Loucy (cell line): ENCODE measurements around the gene CYP27A1.

ENCODE experiments used
- H2AFZ ChIP-seq: fragments of 200-600 bp; sonication (generic); 2 replicates; pipeline ENCODE4 v1.6.0; 2016; ENCODE audit warnings: antibody characterized with exemption, mild to moderate bottlenecking, low read length, moderate library complexity
- H3F3A ChIP-seq: fragments of 200-600 bp; 2 replicates; pipeline ENCODE4 v1.6.0; 2016; ENCODE audit warnings: antibody characterized with exemption, low read depth, mild to moderate bottlenecking
- H3K27me3 ChIP-seq: fragments of 200-600 bp; sonication (generic); 2 replicates; pipeline ENCODE4 v1.6.1; 2014; ENCODE audit warnings: low read length, mild to moderate bottlenecking; ENCODE audit not compliant: insufficient read depth, poor library complexity, severe bottlenecking
- H3K36me3 ChIP-seq: fragments of 200-600 bp; sonication (generic); 2 replicates; pipeline ENCODE4 v1.6.1; 2016; ENCODE audit warnings: low read length; ENCODE audit not compliant: insufficient read depth
- H3K4me1 ChIP-seq: fragments of 200-600 bp; sonication (generic); 2 replicates; pipeline ENCODE4 v1.5.1; 2014; ENCODE audit warnings: low read length, mild to moderate bottlenecking; ENCODE audit not compliant: insufficient read depth, poor library complexity, severe bottlenecking
- H3K4me2 ChIP-seq: fragments of 200-600 bp; sonication (generic); 2 replicates; pipeline ENCODE4 v1.6.0; 2014; ENCODE audit warnings: antibody characterized with exemption, low read length, low read depth, mild to moderate bottlenecking; ENCODE audit not compliant: poor library complexity, severe bottlenecking
- H3K4me3 ChIP-seq: fragments of 200-600 bp; sonication (generic); 2 replicates; pipeline ENCODE4 v1.5.1; 2014; ENCODE audit warnings: low read length, mild to moderate bottlenecking, mixed read lengths; ENCODE audit not compliant: poor library complexity, severe bottlenecking
- H3K79me2 ChIP-seq: fragments of 200-600 bp; sonication (generic); 2 replicates; pipeline ENCODE4 v1.6.1; 2014; ENCODE audit warnings: low read length; ENCODE audit not compliant: insufficient read depth
- H3K9ac ChIP-seq: fragments of 200-600 bp; sonication (generic); 2 replicates; pipeline ENCODE4 v1.6.0; 2014; ENCODE audit warnings: mild to moderate bottlenecking, low read depth, low read length, moderate library complexity; ENCODE audit not compliant: poor library complexity, severe bottlenecking
- H3K9me2 ChIP-seq: fragments of 200-600 bp; sonication (generic); replicated peaks from 2 replicates; pipeline ENCODE4 v1.6.1; 2016; ENCODE audit warnings: low read depth, low read length, mixed read lengths
- H3K9me3 ChIP-seq: fragments of 200-600 bp; sonication (generic); 2 replicates; pipeline ENCODE4 v1.6.1; 2014; ENCODE audit warnings: mild to moderate bottlenecking, antibody characterized with exemption, low read length, low read depth; ENCODE audit not compliant: insufficient read depth
- H4K20me1 ChIP-seq: fragments of 200-600 bp; sonication (generic); 2 replicates; pipeline ENCODE4 v1.6.0; 2014; ENCODE audit warnings: antibody characterized with exemption, low read length, mild to moderate bottlenecking; ENCODE audit not compliant: insufficient read depth, poor library complexity, severe bottlenecking
- CTCF ChIP-seq: fragments of 200-600 bp; sonication (generic); conservative IDR thresholded peaks from 2 replicates; pipeline ENCODE4 v1.5.1; 2014; ENCODE audit warnings: mild to moderate bottlenecking, antibody characterized with exemption, low read length
- EZH2phosphoT487 ChIP-seq: fragments of 200-600 bp; IDR thresholded peaks from 2 replicates; pipeline ENCODE4 v1.6.1; 2018; ENCODE audit warnings: antibody characterized with exemption, mild to moderate bottlenecking, moderate library complexity, borderline replicate concordance

Gene CYP27A1

GRCh38 chr2:218857371-218858137 is 75.6 kb downstream of the CYP27A1 start:
- peaks cover 6% of the 10 kb centered on the region for H3K27me3 ChIP-seq
- H3F3A ChIP-seq: no peaks in the 10 kb centered on the region
- H3K9me2 ChIP-seq: no peaks in the 10 kb centered on the region
- H4K20me1 ChIP-seq: no peaks in the 10 kb centered on the region
- TF ChIP-seq CTCF (no peak), EZH2phosphoT487 (no peak)
- no peaks in the 10 kb centered on the region for H3K36me3 ChIP-seq
- peaks cover 11% of the 10 kb centered on the region for H3K4me1 ChIP-seq
- no peaks in the 10 kb centered on the region for H3K79me2 ChIP-seq
- H2AFZ ChIP-seq: no peak overlapping the region
- H3K4me3 ChIP-seq: no peak overlapping the region
- no peak overlapping the region for H3K9ac ChIP-seq
- H3K4me2 ChIP-seq: no peak overlapping the region
- H3K9me3 ChIP-seq: no peaks in the 10 kb centered on the region

- no peak overlapping the region for H3K9ac ChIP-seq
- H3F3A ChIP-seq: no peaks in the 10 kb centered on the region
- H3K27me3 ChIP-seq: peaks cover 6% of the 10 kb centered on the region
- H3K9me2 ChIP-seq: no peaks in the 10 kb centered on the region
- H2AFZ ChIP-seq: no peak overlapping the region
- no peaks in the 10 kb centered on the region for H3K36me3 ChIP-seq
- H3K4me3 ChIP-seq: no peak overlapping the region
- no peak overlapping the region for H3K4me2 ChIP-seq
- H3K79me2 ChIP-seq: no peaks in the 10 kb centered on the region
- TF ChIP-seq EZH2phosphoT487 (no peak), CTCF (no peak)
- H3K9me3 ChIP-seq: no peaks in the 10 kb centered on the region
- no peaks in the 10 kb centered on the region for H4K20me1 ChIP-seq
- peaks cover 11% of the 10 kb centered on the region for H3K4me1 ChIP-seq
Observed at GRCh38 chr2:218858138-218858445, 76.1 kb downstream of the CYP27A1 start.

GRCh38 chr2:218858671-218859555 is 77.0 kb downstream of the CYP27A1 start:
- peaks cover 6% of the 10 kb centered on the region for H3K27me3 ChIP-seq
- H3K4me3 ChIP-seq: no peak overlapping the region
- no peaks in the 10 kb centered on the region for H4K20me1 ChIP-seq
- H3K4me2 ChIP-seq: no peak overlapping the region
- H3K9ac ChIP-seq: no peak overlapping the region
- TF ChIP-seq EZH2phosphoT487: no peak
- no peak for TF ChIP-seq CTCF
- H3K9me2 ChIP-seq: no peaks in the 10 kb centered on the region
- H3K36me3 ChIP-seq: no peaks in the 10 kb centered on the region
- peaks cover 11% of the 10 kb centered on the region for H3K4me1 ChIP-seq
- H3K9me3 ChIP-seq: no peaks in the 10 kb centered on the region
- no peak overlapping the region for H2AFZ ChIP-seq
- no peaks in the 10 kb centered on the region for H3K79me2 ChIP-seq
- H3F3A ChIP-seq: no peaks in the 10 kb centered on the region
